A673 (cell line): Measurements from ENCODE around the gene CCDC157.

Experiments used
- EZH2 ChIP-seq: fragments of 200-600 bp; sonication (generic); IDR thresholded peaks from 2 replicates; pipeline ENCODE4 v1.6.1; 2017; ENCODE audit warnings: borderline replicate concordance, low read depth, mild to moderate bottlenecking, mixed read lengths, antibody characterized with exemption, low read length; ENCODE audit not compliant: poor library complexity, severe bottlenecking
- TF ChIP-seq, protein P1 (sequence below): fragments of 300-800, 200-600 bp; sonication (generic); conservative IDR thresholded peaks from 2 replicates; pipeline ENCODE4 v1.5.1; 2017; ENCODE audit warnings: low read depth, mild to moderate bottlenecking, antibody characterized with exemption, low read length, moderate library complexity, mixed read lengths

DNA sequence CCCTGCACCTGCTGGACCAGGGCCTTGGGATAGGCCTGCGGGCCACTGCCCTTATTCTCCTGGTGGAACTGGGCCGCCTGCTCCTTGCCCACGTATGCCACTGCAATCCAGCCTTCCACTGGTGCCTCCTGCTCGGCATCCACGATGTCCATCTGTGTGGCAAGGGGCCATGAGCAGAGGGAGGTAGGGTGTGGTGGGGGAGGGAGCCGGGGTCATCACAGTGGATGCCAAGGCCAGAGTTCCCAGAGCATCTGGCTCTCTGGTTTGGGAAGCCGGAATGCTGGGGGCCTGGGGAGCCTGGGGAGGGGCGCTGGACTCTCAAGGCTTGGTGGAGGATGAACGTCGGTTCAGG is 29.8 kb downstream of the CCDC157 start:
- TF ChIP-seq EZH2, result no peak
- TF ChIP-seq, protein P1, sequence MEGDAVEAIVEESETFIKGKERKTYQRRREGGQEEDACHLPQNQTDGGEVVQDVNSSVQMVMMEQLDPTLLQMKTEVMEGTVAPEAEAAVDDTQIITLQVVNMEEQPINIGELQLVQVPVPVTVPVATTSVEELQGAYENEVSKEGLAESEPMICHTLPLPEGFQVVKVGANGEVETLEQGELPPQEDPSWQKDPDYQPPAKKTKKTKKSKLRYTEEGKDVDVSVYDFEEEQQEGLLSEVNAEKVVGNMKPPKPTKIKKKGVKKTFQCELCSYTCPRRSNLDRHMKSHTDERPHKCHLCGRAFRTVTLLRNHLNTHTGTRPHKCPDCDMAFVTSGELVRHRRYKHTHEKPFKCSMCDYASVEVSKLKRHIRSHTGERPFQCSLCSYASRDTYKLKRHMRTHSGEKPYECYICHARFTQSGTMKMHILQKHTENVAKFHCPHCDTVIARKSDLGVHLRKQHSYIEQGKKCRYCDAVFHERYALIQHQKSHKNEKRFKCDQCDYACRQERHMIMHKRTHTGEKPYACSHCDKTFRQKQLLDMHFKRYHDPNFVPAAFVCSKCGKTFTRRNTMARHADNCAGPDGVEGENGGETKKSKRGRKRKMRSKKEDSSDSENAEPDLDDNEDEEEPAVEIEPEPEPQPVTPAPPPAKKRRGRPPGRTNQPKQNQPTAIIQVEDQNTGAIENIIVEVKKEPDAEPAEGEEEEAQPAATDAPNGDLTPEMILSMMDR, result no peak
